ENCODE measurements around the gene TECPR2.

TECPR2 gene

DNA sequence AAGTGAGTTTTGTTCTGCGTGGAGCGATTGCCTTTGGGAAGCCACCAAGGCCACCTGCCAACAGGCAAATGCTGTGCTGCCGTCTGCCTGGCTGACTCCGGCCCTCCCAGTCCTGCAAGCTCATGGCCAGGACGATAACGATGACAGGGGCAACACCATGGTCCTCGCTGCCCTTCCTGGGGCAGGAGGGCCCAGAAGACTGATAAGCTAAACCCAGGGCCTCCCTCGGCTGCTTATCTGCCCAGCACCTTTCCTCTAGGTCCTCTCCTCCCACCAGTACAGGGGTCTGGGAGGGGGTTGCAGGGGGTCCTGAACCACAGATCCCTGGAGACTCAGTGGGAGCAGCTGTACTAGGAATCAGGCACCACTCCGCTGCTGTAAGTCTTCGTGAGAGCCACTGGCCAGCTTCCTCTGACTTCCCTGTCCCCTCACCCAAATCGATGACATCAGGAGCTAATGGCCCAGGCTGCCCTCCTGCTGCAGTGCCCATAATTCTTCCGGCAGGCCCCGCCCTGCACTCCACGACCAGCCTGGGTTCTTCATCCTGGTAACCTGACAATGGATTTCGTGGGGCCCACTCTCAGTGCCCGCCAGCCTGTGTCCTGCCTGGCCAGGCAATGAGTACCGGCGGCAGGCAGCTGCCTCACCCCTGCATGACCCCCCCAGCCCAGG lies 141.7 kb downstream of the TECPR2 start:
- Mint-ChIP-seq H3K27me3 (no peaks in the 10 kb centered on the region), H3K27ac (no peak overlapping the region), H3K4me1 (peaks cover 12% of the 10 kb centered on the region), H3K36me3 (peaks cover 5% of the 10 kb centered on the region), H3K9me3 (peaks cover 3% of the 10 kb centered on the region), H3K4me3 (no peak overlapping the region)
- no peak for ATAC-seq

DNA sequence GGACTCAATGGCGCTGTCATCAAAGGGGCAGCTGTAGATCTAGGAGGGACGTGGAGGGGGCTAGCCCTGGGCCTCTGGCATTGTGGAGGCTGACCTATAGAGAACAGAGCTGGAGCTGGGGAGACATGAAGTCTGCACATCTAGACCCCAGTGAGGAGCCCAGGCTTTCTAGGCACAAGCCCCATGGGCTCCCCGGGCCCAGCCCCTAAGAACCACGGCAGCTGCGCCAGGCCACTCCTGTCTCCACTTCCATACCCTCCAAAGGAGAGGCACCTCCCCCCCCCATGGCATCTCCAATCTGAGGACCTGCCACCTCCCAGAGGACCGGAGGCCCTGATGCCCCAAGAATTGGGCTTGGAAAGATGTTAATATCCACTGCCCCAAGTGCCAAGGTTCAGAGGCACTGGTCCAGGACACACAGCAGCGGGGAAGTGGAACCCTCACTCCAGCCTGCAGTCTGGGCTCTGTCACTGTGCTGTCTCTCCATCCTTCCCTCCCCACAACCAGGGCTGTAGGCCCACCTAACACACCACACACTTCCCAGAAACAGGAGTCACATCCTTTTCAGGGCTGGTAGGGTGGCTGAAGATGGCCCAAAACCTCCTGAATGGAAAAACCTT lies 142.4 kb downstream of the TECPR2 start:
- Mint-ChIP-seq H3K9me3 (peaks cover 3% of the 10 kb centered on the region), H3K27me3 (no peaks in the 10 kb centered on the region)
- ATAC-seq = no peak

DNA sequence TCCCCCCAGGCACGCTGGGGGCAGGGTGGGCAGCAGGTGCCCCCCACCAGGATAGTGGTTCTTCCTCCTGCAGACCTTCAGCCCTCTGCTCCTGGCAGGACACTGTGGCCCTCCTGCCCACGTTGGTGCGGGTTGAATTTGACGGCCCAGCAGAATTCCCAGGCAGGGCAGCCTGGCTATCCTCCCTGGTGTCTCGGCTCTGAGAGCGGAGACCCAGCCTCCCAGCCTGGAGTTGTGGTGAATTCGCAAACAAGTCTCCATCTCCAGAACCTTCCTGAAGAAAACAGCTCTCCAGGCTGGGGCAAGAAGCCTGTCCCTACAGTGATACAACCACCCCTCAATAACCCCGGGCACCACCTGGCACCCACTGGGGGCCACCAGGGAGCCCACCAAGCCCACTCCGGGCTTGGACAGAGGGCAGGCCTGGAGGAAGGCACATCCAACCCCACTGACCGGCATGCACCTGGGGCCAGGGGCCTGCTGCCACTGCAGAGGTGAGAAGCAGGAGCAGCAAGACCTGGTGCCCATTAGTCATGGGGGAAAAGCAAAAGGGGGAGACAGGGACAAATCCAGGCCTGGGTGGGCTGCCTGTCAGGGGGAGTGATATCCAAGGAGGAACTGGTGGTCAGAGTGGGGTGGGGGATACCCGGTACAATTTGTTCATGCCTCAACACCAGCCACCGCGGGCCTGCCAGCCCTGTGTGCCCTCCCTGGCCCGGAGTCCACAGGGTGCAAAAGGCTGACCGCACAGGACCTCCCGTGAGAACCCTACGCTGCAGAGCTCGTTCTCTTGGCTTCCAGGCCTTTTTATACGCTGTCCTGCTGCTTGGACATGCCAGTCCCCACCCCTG lies 143.3 kb downstream of the TECPR2 start:
- peaks cover 3% of the 10 kb centered on the region for H3K9me3 Mint-ChIP-seq
- no peaks in the 10 kb centered on the region for H3K27me3 Mint-ChIP-seq
- H3K4me1 Mint-ChIP-seq = peaks cover 23% of the 10 kb centered on the region

More for the DNA sequence above, 142.4 kb downstream of the TECPR2 start:
- H3K4me3 Mint-ChIP-seq = no peak overlapping the region
- H3K36me3 Mint-ChIP-seq = peaks cover 5% of the 10 kb centered on the region
- no peak overlapping the region for H3K27ac Mint-ChIP-seq
- peaks cover 14% of the 10 kb centered on the region for H3K4me1 Mint-ChIP-seq

GRCh38 chr14:102506626-102506925 lies 143.8 kb downstream of the TECPR2 start:
- Mint-ChIP-seq H3K36me3 (peaks cover 5% of the 10 kb centered on the region), H3K4me1 (peaks cover 24% of the 10 kb centered on the region), H3K9me3 (peaks cover 3% of the 10 kb centered on the region), H3K4me3 (no peak overlapping the region), H3K27me3 (no peaks in the 10 kb centered on the region), H3K27ac (no peak overlapping the region)
- no peak for ATAC-seq

More for the DNA sequence above, 143.3 kb downstream of the TECPR2 start:
- Mint-ChIP-seq H3K4me3 (no peak overlapping the region), H3K27ac (no peak overlapping the region), H3K36me3 (peaks cover 5% of the 10 kb centered on the region)
- ATAC-seq = no peak

DNA sequence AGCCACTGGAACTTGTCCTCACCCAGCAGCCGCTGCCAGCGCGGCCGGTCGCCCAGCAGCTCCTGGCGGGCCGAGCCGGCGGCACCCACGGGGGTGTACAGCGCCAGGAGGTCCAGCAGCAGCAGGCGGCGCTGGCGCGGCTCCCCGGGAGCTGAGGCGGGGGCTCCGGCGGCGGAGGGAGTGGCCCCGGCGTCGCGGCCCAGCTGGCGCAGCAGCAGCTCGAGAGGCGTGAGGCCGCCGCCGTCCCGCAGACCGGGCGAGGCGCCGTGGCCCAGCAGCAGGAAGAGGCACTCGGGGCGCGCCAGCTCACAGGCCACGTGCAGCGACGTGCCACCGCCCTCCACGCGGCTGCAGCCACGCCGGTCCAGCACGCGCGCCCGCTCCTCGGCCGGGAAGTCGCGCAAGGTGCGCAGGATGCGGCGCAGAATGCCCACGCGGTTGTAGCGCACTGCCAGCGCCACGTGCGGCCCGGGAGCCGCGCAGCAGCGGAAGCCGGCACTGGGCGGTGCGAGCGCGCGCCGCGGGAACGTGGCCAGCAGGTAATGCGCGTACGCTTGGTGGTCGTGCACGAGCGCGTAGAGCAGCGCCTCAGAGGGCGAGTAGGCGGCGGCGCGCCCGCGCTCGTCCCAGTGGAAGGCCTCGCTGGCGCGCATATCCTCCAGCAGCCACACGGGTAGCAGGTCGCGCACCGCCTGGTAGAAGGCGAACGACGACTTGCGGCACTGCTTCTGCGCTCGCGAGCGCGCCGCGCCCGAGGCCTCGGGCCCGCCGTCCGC lies 144.5 kb downstream of the TECPR2 start:
- no peak for ATAC-seq
- H3K27me3 Mint-ChIP-seq = no peaks in the 10 kb centered on the region
- H3K9me3 Mint-ChIP-seq = peaks cover 3% of the 10 kb centered on the region
- H3K4me1 Mint-ChIP-seq = peaks cover 24% of the 10 kb centered on the region
- no peak overlapping the region for H3K27ac Mint-ChIP-seq
- peaks cover 5% of the 10 kb centered on the region for H3K36me3 Mint-ChIP-seq
- no peak overlapping the region for H3K4me3 Mint-ChIP-seq

DNA sequence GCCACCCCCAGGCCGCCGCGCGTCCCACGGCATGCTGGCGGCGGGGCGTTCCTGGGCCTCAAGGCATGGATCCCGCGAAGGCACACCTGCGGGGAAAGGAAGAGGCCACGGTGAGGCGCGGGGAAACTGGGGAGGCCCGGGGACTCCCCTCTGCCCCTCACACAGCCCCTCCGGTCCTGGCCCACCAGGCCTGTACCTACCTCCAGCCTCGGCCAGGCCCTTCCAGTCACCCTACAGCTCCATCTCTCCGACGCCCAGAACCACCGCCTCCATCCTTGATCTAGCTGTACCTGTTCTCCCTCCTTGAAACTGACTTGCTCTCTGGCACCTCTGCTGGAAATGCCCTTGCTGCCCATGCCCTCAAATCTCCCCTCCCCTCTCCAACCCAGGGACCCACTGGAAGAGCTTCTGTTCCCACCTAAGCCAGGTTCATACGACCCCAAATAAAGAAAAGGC lies 145.1 kb downstream of the TECPR2 start:
- Mint-ChIP-seq H3K4me1 (peaks cover 24% of the 10 kb centered on the region), H3K4me3 (peak overlapping the region; percentile 73), H3K36me3 (peaks cover 5% of the 10 kb centered on the region), H3K27me3 (peaks cover 2% of the 10 kb centered on the region), H3K27ac (no peak overlapping the region), H3K9me3 (peaks cover 3% of the 10 kb centered on the region)
- no peak for ATAC-seq

GRCh38 chr14:102508410-102508773 lies 145.7 kb downstream of the TECPR2 start:
- H3K4me1 Mint-ChIP-seq = peaks cover 24% of the 10 kb centered on the region
- H3K27me3 Mint-ChIP-seq = peaks cover 7% of the 10 kb centered on the region
- H3K4me3 Mint-ChIP-seq = peak overlapping the region; percentile 73
- ATAC-seq = no peak
- peaks cover 3% of the 10 kb centered on the region for H3K9me3 Mint-ChIP-seq
- peaks cover 5% of the 10 kb centered on the region for H3K36me3 Mint-ChIP-seq
- H3K27ac Mint-ChIP-seq = peak overlapping the region; percentile 55

DNA sequence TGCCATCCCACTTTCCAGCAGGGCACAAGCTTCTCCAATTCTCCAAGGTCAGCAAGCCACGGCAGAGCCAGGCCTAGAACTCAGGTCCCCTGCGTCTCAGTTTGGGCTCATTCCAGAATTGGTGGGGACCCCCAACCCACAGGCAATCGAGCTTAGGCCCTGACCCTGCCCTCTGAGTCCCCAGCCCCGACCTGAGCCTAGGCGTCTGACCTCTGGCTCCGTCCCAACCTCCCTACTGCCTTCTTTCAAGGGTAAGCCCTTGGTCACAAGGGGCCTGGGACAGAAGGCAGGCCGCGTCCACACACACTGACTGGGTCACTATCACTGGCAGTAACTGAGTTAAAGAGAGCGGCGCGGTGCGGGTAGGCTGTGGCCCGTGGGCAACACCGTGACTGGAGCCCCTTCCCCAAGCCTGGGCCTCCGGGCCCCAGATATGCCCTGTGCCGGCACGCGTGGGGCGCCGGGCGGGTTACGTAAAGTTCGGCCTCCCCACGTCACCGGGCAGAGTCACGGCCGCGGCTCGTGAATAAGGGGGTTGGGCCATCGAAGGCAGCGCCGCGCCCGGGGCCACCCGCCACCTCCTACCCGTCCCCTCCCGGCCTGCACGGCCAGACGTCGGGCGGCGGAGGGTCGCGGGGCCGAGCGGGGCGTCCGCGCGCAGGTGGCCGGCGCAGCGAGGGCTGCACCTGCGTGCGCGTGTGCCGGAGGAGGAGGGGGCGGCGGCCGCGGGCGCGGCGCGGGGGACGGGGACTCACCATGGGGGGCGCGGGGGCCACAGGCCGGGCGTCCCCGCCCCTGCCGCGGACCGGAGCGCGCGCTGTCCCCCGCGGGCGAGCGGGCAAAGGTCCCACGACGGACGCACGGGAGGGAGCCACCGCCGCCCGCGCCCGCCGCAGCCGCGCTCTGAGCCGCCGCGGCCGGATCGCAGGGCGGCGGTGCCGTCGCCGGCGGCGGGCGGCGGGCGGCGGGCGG lies 146.3 kb downstream of the TECPR2 start:
- peak overlapping the region; percentile 55 for H3K27ac Mint-ChIP-seq
- peaks cover 24% of the 10 kb centered on the region for H3K4me1 Mint-ChIP-seq
- ATAC-seq = peak; percentile 44
- H3K27me3 Mint-ChIP-seq = peaks cover 11% of the 10 kb centered on the region
- peaks cover 3% of the 10 kb centered on the region for H3K9me3 Mint-ChIP-seq
- peaks cover 5% of the 10 kb centered on the region for H3K36me3 Mint-ChIP-seq
- H3K4me3 Mint-ChIP-seq = peak overlapping the region; percentile 73

- peaks cover 11% of the 10 kb centered on the region for H3K27me3 Mint-ChIP-seq
- ATAC-seq = peak; percentile 91
- peak within 1 kb of the TSS; percentile 84 for H3K4me3 Mint-ChIP-seq
- peak within 1 kb of the TSS; percentile 68 for H3K27ac Mint-ChIP-seq
- H3K36me3 Mint-ChIP-seq = peaks cover 5% of the 10 kb centered on the region
- H3K9me3 Mint-ChIP-seq = peaks cover 3% of the 10 kb centered on the region
- H3K4me1 Mint-ChIP-seq = peaks cover 24% of the 10 kb centered on the region
Measured at GRCh38 chr14:102509746-102510615, 147.2 kb downstream of the TECPR2 start, which contains the start of gene ANKRD9. Gene ANKRD9 (minus strand): TSS chr14:102509776. CDS start chr14:102507889, 1,887 bp downstream.

GRCh38 chr14:102510616-102511520 lies 148.1 kb downstream of the TECPR2 start:
- Mint-ChIP-seq H3K4me1 (peaks cover 24% of the 10 kb centered on the region), H3K36me3 (peaks cover 5% of the 10 kb centered on the region), H3K9me3 (peaks cover 3% of the 10 kb centered on the region), H3K27me3 (peaks cover 11% of the 10 kb centered on the region), H3K4me3 (peak overlapping the region; percentile 84), H3K27ac (peak overlapping the region; percentile 68)
- no peak for ATAC-seq

DNA sequence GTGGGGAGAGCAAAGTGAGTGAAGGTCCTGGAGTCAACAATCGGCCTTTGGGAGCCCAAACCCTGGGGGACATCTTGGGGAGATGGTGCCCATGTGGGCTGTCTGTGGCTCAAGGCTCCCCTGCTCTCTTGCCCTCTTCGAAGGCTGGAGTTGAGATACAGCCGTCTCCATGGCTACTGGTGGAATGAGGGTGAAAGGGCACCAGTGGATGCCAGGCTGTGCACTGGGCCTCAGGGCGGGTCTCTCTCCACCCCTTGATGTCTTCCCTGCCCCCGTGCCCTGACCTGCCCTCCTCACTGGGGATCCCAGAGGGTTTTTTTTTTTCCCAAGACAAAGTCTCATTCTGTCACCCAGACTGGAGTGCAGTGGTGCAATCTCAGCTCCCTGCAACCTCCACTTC lies 148.8 kb downstream of the TECPR2 start:
- no peak for ATAC-seq
- H3K4me1 Mint-ChIP-seq = peaks cover 29% of the 10 kb centered on the region
- H3K36me3 Mint-ChIP-seq = peaks cover 4% of the 10 kb centered on the region
- peak overlapping the region; percentile 26 for H3K4me3 Mint-ChIP-seq
- peaks cover 11% of the 10 kb centered on the region for H3K27me3 Mint-ChIP-seq
- peaks cover 3% of the 10 kb centered on the region for H3K9me3 Mint-ChIP-seq
- no peak overlapping the region for H3K27ac Mint-ChIP-seq

- no peaks in the 10 kb centered on the region for H3K36me3 Mint-ChIP-seq
- no peak for ATAC-seq
- no peak overlapping the region for H3K27ac Mint-ChIP-seq
- H3K9me3 Mint-ChIP-seq = peaks cover 3% of the 10 kb centered on the region
- no peak overlapping the region for H3K4me3 Mint-ChIP-seq
- H3K4me1 Mint-ChIP-seq = peaks cover 34% of the 10 kb centered on the region
- peaks cover 11% of the 10 kb centered on the region for H3K27me3 Mint-ChIP-seq
Measured at GRCh38 chr14:102512793-102513300, 150.1 kb downstream of the TECPR2 start.

Measured in stimulated activated memory B cell treated with anti-CD40 and anti-IgM and Interleukin-4, amounts not matched to agents 10 μg/mL and 1 μg/mL and 100 μg/mL, for 72 hours (primary cell).